ENCODE measurements around the gene ARHGEF10L. TPM values are rescaled to one million over a fixed set of nuclear protein-coding genes. Genes with fewer than 3 reads are reported as not detected.

Gene ARHGEF10L
- total and polyA plus RNA-seq, 4 experiments from 2014 or later = 0.47 to 0.78 TPM; not detected in 2

GRCh38 chr1:17523321-17524041 lies 16.0 kb upstream of the ARHGEF10L start:
- Mint-ChIP-seq H3K27ac (no peak overlapping the region), H3K9me3 (peaks cover 0 to 4% (median 0%) of the 10 kb centered on the region in 8 donors), H3K36me3 (no peaks in the 10 kb centered on the region), H3K27me3 (peaks cover 16 to 21% of the 10 kb centered on the region in 2 donors), H3K4me3 (no peak overlapping the region), H3K4me1 (no peaks in the 10 kb centered on the region)
- H3K4me3 ChIP-seq (ENCODE audit: low read length in 2 of 2) = no peak overlapping the region
- no peaks in the 10 kb centered on the region for H3K27me3 ChIP-seq (ENCODE audit: insufficient read depth, low read length)
- H3K36me3 ChIP-seq (ENCODE audit: insufficient read depth, low read length) = no peaks in the 10 kb centered on the region
- POLR2A ChIA-PET (ENCODE audit: partially characterized antibody) = no interaction called here
- no peaks in the 10 kb centered on the region for H3K4me1 ChIP-seq (ENCODE audit: insufficient read depth, low read length)
- no peaks in the 10 kb centered on the region for H3K9me3 ChIP-seq (ENCODE audit: control insufficient read depth in 1 of 2, low read length in 2 of 2)
- DNase-seq = no peak
- CTCF ChIA-PET (ENCODE audit: partially characterized antibody) = no interaction called here
- H3K27ac ChIP-seq (ENCODE audit: low read depth, low read length) = no peak overlapping the region
- intact Hi-C loops (cut with micrococcal nuclease) = no loop called here

- Histone ChIP-seq H3K9me3 (ENCODE audit: control insufficient read depth in 1 of 2, low read length in 2 of 2) (no peaks in the 10 kb centered on the region), H3K27me3 (ENCODE audit: insufficient read depth, low read length) (no peaks in the 10 kb centered on the region), H3K4me1 (ENCODE audit: insufficient read depth, low read length) (no peaks in the 10 kb centered on the region), H3K27ac (ENCODE audit: low read depth, low read length) (no peak overlapping the region), H3K36me3 (ENCODE audit: insufficient read depth, low read length) (no peaks in the 10 kb centered on the region), H3K4me3 (ENCODE audit: low read length in 2 of 2) (no peak overlapping the region)
- Mint-ChIP-seq H3K36me3 (no peaks in the 10 kb centered on the region), H3K27me3 (peaks cover 21 to 27% of the 10 kb centered on the region in 2 donors), H3K4me1 (no peaks in the 10 kb centered on the region), H3K9me3 (peaks cover 0 to 4% (median 0%) of the 10 kb centered on the region in 8 donors), H3K4me3 (no peak overlapping the region), H3K27ac (no peak overlapping the region)
- POLR2A ChIA-PET (ENCODE audit: partially characterized antibody) = no interaction called here
- CTCF ChIA-PET (ENCODE audit: partially characterized antibody) = no interaction called here
- no peak for DNase-seq
- intact Hi-C loops (cut with micrococcal nuclease) = no loop called here
Measured at GRCh38 chr1:17524645-17525044, 14.9 kb upstream of the ARHGEF10L start.

DNA sequence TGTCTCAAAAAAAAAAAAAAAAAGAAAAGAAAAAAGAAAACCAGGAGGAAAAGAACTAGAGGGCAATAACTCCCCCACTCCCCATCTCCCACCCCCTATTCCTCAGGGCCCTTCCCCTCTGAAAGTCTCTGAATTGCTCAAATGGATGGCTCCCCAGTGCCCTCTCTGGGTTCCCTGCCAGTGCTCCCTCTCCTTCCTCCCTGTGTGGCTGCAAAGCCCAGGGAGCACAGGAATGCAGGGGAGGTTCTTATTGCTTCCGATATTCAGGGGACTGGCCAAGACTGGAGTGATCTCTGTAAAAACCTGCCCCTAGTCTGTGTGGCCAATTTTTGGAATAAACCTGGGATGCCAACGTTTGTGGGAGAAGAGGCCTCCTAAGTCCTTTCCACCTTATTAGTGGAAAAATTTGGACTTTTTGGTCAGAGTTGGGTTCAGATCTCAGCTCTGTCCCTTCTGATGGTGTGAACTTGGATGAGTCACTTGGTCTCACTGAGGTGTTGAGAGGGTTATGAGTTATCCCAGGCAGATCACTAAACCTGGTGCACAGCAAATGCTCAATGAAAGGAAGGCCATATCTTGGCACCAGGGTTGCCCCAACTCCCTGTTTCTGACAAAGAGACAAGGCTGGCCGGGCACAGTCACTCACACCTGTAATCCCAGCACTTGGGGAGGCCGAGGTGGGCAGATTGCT lies 13.4 kb upstream of the ARHGEF10L start:
- Mint-ChIP-seq H3K4me1 (no peaks in the 10 kb centered on the region), H3K4me3 (no peak overlapping the region), H3K9me3 (no peaks in the 10 kb centered on the region), H3K27me3 (peaks cover 19 to 22% of the 10 kb centered on the region in 2 donors), H3K36me3 (no peaks in the 10 kb centered on the region), H3K27ac (peak overlapping the region in 1 of 7 donors; percentile 4)
- Histone ChIP-seq H3K9me3 (ENCODE audit: control insufficient read depth in 1 of 2, low read length in 2 of 2) (no peaks in the 10 kb centered on the region), H3K4me1 (ENCODE audit: insufficient read depth, low read length) (no peaks in the 10 kb centered on the region), H3K27ac (ENCODE audit: low read depth, low read length) (no peak overlapping the region), H3K36me3 (ENCODE audit: insufficient read depth, low read length) (no peaks in the 10 kb centered on the region), H3K4me3 (ENCODE audit: low read length in 2 of 2) (no peak overlapping the region), H3K27me3 (ENCODE audit: insufficient read depth, low read length) (no peaks in the 10 kb centered on the region)
- CTCF ChIA-PET (ENCODE audit: partially characterized antibody) = no interaction called here
- no peak for DNase-seq
- POLR2A ChIA-PET (ENCODE audit: partially characterized antibody) = no interaction called here
- intact Hi-C loops (cut with micrococcal nuclease) = no loop called here

GRCh38 chr1:17527036-17527914 lies 12.2 kb upstream of the ARHGEF10L start:
- H3K36me3 Mint-ChIP-seq = no peaks in the 10 kb centered on the region
- no peak overlapping the region for H3K4me3 Mint-ChIP-seq
- H3K4me3 ChIP-seq (ENCODE audit: low read length in 2 of 2) = no peak overlapping the region
- no peak overlapping the region for H3K27ac Mint-ChIP-seq
- no peaks in the 10 kb centered on the region for H3K9me3 Mint-ChIP-seq
- no peaks in the 10 kb centered on the region for H3K4me1 ChIP-seq (ENCODE audit: insufficient read depth, low read length)
- no peaks in the 10 kb centered on the region for H3K4me1 Mint-ChIP-seq
- H3K27ac ChIP-seq (ENCODE audit: low read depth, low read length) = no peak overlapping the region
- intact Hi-C loops (cut with micrococcal nuclease) = no loop called here
- no peaks in the 10 kb centered on the region for H3K27me3 ChIP-seq (ENCODE audit: insufficient read depth, low read length)
- no peaks in the 10 kb centered on the region for H3K36me3 ChIP-seq (ENCODE audit: insufficient read depth, low read length)
- H3K9me3 ChIP-seq (ENCODE audit: control insufficient read depth in 1 of 2, low read length in 2 of 2) = no peaks in the 10 kb centered on the region
- no peak for DNase-seq
- peaks cover 13 to 24% of the 10 kb centered on the region in 2 donors for H3K27me3 Mint-ChIP-seq
- CTCF ChIA-PET (ENCODE audit: partially characterized antibody) = no interaction called here
- POLR2A ChIA-PET (ENCODE audit: partially characterized antibody) = no interaction called here

- Histone ChIP-seq H3K36me3 (ENCODE audit: insufficient read depth, low read length) (no peaks in the 10 kb centered on the region), H3K4me3 (ENCODE audit: low read length in 2 of 2) (no peak overlapping the region), H3K9me3 (ENCODE audit: control insufficient read depth in 1 of 2, low read length in 2 of 2) (no peaks in the 10 kb centered on the region), H3K4me1 (ENCODE audit: insufficient read depth, low read length) (no peaks in the 10 kb centered on the region), H3K27me3 (ENCODE audit: insufficient read depth, low read length) (no peaks in the 10 kb centered on the region), H3K27ac (ENCODE audit: low read depth, low read length) (no peak overlapping the region)
- H3K36me3 Mint-ChIP-seq = no peaks in the 10 kb centered on the region
- intact Hi-C loops (cut with micrococcal nuclease) = no loop called here
- peaks cover 11 to 19% of the 10 kb centered on the region in 2 donors for H3K27me3 Mint-ChIP-seq
- POLR2A ChIA-PET (ENCODE audit: partially characterized antibody) = no interaction called here
- H3K4me3 Mint-ChIP-seq = no peak overlapping the region
- CTCF ChIA-PET (ENCODE audit: partially characterized antibody) = interaction anchor here (0.7 kb wide), 2 partner anchors 33 to 1292 kb away, joined by 3 read pairs; no protein-coding TSS in a partner anchor
- no peaks in the 10 kb centered on the region for H3K4me1 Mint-ChIP-seq
- no peak overlapping the region for H3K27ac Mint-ChIP-seq
- no peak for DNase-seq
- no peaks in the 10 kb centered on the region for H3K9me3 Mint-ChIP-seq
Measured at GRCh38 chr1:17529381-17529780, 10.1 kb upstream of the ARHGEF10L start.

DNA sequence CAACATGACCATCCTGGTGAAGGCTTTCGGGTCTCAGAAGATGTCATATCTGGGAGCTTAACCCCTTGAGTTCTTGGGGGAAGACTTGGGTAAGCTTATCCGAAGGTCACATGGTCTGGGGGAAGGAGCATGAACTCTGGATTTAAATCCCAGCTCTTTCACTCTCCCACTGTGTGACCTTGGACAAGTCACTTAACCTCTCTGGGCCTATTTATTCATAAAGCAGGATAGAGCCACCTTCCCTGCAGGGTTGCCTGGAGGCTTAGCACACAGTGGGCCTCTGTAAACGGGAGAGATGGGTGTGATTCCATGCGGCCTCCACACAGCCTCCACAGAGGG lies 8.2 kb upstream of the ARHGEF10L start:
- CTCF ChIA-PET (ENCODE audit: partially characterized antibody) = no interaction called here
- POLR2A ChIA-PET (ENCODE audit: partially characterized antibody) = no interaction called here
- no peaks in the 10 kb centered on the region for H3K27me3 ChIP-seq (ENCODE audit: insufficient read depth, low read length)

More for the DNA sequence above, 8.2 kb upstream of the ARHGEF10L start:
- Mint-ChIP-seq H3K4me3 (no peak overlapping the region), H3K27ac (no peak overlapping the region), H3K4me1 (no peaks in the 10 kb centered on the region), H3K9me3 (no peaks in the 10 kb centered on the region), H3K27me3 (peaks cover 20 to 21% of the 10 kb centered on the region in 2 donors), H3K36me3 (no peaks in the 10 kb centered on the region)
- no peak overlapping the region for H3K27ac ChIP-seq (ENCODE audit: low read depth, low read length)
- no peaks in the 10 kb centered on the region for H3K4me1 ChIP-seq (ENCODE audit: insufficient read depth, low read length)
- no peak overlapping the region for H3K4me3 ChIP-seq (ENCODE audit: low read length in 2 of 2)
- H3K36me3 ChIP-seq (ENCODE audit: insufficient read depth, low read length) = no peaks in the 10 kb centered on the region
- no peaks in the 10 kb centered on the region for H3K9me3 ChIP-seq (ENCODE audit: control insufficient read depth in 1 of 2, low read length in 2 of 2)
- intact Hi-C loops (cut with micrococcal nuclease) = no loop called here
- no peak for DNase-seq

All from CD4-positive, alpha-beta memory T cell (primary cell).